NCI-H1930 (cell line): ENCODE results near the gene IQCH.
"Not testable (repeated sequence)": the region's sequence is repeated elsewhere in the genome, so short reads cannot be mapped to it uniquely, and the experiment has no call there.

ENCODE experiments used
- DNase-seq, 2 experiments: peaks; one replicate each; lab custom pipeline; 2025; lab: John Stamatoyannopoulos, UW

Gene IQCH

GRCh38 chr15:67358391-67358790 is 103.8 kb downstream of the IQCH start:
- DNase-seq, result no peak

GRCh38 chr15:67358812-67359211 is 104.2 kb downstream of the IQCH start:
- peak in 1 of 2 experiments; percentile 12 for DNase-seq

DNA sequence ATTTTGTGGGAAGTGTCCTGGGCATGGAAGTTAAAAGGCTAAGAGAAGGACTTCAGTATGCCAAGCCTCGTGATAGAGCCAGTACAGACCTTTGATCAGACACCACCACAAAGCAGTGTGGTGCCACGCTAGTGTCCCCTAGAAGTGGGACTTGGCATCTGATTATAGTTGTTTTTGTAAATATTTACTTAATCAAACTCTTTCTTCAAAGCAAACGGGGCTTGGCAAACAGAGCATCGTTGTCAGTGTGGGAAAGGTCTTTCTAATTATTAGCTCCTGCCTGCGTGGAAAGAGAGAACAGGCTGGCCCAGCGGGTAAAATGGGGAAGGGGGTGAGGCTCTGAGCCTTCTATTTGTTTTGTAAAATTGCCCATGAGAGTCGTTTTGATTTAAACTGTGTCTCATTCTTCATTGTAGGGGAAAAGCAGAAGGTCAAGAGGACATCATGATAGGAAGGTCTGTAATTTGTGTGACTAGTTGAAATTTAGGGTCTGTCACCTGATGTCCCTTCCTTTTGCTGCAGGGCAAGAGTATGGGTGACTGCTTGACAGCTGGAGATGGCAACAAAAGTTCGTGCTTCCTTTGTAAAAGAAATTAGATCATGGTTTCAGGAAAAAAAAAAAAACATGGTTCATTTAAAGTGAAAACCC is 105.0 kb downstream of the IQCH start:
- peak; percentile 8 to 31 for DNase-seq

- DNase-seq, result no peak
These were observed 106.5 kb downstream of the IQCH start for GRCh38 chr15:67361100-67361499.

GRCh38 chr15:67363712-67364111 is 109.1 kb downstream of the IQCH start:
- DNase-seq, result not testable (repeated sequence)

- no peak for DNase-seq
These were observed 111.4 kb downstream of the IQCH start for GRCh38 chr15:67365994-67366393.

DNA sequence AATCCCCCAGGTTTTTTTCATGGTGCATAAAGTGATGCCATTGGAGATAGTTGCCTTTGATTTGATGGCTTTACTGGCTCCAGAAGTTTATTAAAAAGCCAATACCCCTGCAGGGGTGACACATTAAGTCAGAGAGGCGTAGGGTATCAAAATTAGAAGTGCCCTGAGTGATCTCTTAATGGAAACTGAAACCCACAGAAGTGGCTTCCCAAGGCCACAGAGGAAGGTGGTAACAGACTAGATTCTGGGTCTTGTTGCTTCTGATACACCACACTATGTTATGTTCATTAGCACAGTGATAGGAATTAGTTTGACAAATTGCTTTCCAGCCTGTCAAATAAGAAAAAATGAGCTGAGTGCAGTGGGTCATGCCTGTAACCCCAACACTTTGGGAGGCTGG is 112.3 kb downstream of the IQCH start:
- DNase-seq, result no peak

DNA sequence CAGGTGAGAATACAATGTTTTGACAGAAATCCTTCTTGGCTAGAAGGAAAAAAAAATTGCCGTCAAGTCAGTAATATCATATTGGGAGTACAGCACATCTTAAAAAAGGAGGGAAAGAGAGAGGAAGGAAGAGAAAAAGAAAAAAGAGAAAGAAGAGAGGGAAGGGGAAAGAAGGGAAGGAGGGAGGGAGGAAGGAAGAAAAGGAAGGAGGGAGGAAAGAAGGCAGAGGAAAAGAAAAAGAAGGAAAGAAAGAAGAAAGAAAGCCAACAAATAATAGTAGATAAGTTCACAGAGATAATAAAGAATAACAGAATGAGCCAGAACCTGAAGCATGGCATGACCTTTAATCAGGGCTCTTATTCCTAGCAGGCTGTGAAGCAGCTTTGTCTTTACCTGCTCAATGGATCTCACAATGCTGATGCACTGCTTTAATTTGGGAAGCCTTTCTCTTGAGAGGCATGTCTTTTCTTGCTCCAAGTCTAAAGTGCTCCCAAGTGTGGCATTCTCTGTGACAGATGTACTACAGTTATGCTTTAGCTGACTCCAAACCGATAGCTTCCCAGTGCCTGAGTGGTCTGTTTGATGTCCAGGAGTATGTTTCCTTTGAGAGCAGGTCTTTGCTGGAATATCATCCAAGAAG is 114.9 kb downstream of the IQCH start:
- no peak for DNase-seq

DNA sequence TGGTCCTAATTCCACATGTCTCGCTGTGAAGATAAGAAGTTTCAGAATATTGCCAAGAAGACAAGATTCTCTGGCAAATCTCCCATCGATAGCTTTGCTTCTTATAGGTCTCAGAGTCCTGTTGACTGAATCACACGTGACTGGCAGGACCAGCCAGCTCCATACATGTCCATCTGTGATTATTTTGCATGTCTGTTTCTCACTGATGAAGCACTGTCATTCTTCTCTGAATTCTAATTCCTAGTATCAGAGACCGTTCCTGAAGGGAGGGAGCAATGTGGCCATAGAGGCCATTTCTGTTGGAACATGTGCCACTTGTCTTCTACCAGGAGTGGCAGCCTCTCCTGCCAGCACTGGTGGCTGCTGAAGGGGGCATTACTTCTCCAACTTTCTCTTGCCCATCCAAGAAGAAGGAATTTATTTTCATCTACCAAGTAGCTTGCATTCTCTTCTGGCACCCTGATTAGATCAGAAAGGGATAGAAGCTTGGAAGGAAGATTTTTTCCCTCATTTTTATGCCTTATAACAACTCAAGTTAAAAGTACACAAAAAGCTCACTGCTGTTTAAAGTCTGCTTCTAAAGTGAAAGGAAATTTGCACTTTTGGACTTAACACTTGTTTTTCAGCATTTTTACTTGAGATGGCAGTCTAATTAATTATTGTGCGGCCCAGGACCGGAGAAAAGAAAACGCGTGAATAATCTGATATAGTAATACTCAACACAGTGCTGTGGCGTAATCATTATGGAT is 115.8 kb downstream of the IQCH start:
- no peak for DNase-seq

- no peak for DNase-seq
These were observed 118.0 kb downstream of the IQCH start for GRCh38 chr15:67372543-67372942.

GRCh38 chr15:67372986-67373675 is 118.5 kb downstream of the IQCH start:
- peak in 1 of 2 experiments; percentile 34 for DNase-seq

DNA sequence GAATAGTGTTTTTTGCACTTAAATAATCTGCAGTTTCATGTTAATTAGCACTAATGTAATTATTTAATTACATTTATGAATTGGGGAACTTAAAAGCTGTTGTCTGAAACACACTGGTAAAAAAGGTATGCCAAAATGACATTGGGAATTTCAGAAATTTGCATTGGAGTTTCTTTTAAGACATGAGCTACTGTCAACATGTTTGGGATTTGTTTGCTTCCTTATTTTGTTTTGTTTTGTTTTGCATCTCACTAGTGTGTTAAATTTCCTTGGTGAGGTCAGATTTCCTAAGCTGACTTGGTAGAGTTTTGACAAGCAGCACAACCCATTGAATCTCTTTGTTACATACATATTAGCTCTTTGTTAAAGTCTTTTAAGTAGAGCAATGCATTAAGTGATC is 119.4 kb downstream of the IQCH start:
- DNase-seq, result no peak

GRCh38 chr15:67379530-67379929 is 124.9 kb downstream of the IQCH start:
- DNase-seq, result no peak

DNA sequence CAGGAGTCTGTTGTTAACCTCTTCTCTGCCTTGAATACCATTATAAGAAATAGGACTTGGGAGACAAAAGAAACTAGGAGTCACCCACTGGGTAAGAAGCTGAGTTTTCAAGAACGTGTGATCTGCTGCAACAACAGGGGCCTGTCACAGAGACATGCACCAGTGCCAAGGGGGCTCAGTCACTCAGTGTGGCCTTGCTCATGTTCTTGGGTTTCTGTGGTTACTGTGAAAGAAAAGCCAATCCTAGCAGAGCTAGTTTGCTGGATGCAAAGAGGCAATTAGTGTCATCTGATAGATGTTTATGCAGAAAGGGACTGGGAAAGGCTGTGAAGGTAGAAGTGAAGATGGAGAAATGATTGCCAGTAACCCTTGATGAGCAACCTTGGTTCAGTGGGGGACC is 126.3 kb downstream of the IQCH start:
- DNase-seq, result no peak

- DNase-seq, result no peak
These were observed 126.9 kb downstream of the IQCH start for GRCh38 chr15:67381416-67382045.

DNA sequence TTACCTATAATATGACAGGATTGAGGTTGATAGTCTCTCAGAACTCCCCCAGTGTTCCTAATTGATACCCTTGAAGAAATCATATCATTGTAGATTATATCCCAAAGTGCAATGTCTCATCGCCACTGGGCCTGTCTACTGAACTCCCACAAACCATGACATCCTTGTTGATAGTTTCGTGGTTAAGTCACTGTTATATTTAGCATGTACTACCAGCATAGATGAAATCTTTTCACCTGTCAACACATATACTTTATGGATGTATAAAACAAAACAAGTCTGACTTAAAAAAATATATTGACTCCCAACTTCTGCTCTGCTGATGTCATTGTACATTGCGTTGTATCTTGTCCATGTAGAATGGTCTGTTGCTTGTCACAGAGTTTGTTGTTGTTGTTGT is 128.1 kb downstream of the IQCH start:
- no peak for DNase-seq

DNA sequence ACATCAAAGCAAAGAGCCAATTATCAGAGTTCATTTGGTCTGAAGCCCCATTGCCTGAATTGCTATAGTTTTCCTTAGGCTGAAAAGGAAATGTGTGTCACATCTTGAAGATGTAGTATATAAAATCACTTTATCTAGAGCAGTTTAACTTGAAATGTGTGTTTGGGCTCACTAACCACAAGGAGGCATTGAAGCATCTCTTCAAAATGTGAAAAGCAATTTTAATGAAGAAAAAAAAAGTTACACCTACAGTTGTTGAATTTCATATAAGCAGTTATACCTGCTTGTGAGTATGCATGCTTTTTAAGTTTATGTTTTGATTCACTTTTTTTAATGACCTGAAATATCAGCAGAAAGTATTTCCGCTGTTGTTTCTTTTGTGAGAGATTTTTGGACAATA is 129.3 kb downstream of the IQCH start:
- no peak for DNase-seq

GRCh38 chr15:67384761-67385160 is 130.2 kb downstream of the IQCH start:
- DNase-seq, result no peak

GRCh38 chr15:67385971-67386370 is 131.4 kb downstream of the IQCH start:
- DNase-seq, result no peak

GRCh38 chr15:67386947-67387346 is 132.4 kb downstream of the IQCH start:
- no peak for DNase-seq

DNA sequence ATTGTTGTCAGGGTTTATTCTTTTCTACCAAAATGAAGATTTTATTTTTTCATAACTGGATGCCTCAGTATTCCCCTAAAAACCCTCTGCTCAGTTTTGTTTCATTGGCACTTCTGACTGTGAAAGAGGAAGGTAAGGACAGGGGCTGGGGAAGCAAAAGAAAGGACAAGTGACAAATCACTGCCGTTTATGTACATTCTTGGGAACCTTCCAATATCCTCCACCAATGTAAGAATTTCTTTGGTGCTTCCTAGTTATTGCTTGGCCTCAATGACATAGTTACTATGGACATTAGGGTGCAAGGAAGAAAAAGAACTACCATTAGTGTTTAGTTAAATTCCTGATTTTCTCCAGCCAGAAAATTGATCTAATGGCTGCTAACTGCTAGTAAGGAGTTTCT is 135.4 kb downstream of the IQCH start:
- no peak for DNase-seq
